Testis (tissue), 2 donors: ENCODE data around the gene PEX6.

Source experiments
- CTCF ChIP-seq, 3 experiments: fragments of 450-650 bp in 2 of 3; fragments of 200-600 bp in 1 of 3; sonication (generic) in 1 of 3; IDR thresholded peaks; one replicate each; pipeline ENCODE4 v1.5.1; 2016 to 2019; ENCODE audit warnings: antibody characterized with exemption in 3 of 3, mild to moderate bottlenecking in 2 of 3, moderate library complexity in 1 of 3
- POLR2A ChIP-seq: fragments of 450-650 bp; IDR thresholded peaks from one replicate; pipeline ENCODE4 v1.6.1; 2017; ENCODE audit warnings: antibody characterized with exemption, mild to moderate bottlenecking, moderate library complexity

- TF ChIP-seq CTCF (IDR thresholded peaks at IDR 0.05), result no peak
- no peak for TF ChIP-seq POLR2A
Measured at GRCh38 chr6:42962096-42962495, 16.9 kb downstream of the PEX6 start.
